ENCODE results near the gene CDCA5.

CDCA5 gene

DNA sequence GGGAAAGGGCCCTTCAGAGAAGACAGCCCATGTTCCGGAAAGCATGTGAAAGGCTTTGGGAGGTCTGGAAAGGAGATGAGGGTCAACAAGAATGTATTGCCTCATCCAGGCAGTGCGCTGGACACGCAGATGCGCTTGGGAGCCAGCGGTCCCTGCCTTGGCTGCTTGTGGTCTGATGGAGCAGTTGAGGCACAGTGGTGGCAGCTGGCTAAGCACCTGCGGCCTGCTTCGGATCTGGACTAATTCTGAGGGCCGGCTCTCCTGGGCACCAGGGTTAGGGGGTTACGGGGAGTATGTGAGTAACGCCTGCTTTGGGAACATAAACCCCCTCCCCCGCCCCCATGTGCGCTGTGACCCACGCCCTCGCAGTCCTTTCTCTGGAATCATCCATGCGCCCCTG lies 23.2 kb upstream of the CDCA5 start:
- no peak for DNase-seq (ENCODE audit: low read depth)

DNA sequence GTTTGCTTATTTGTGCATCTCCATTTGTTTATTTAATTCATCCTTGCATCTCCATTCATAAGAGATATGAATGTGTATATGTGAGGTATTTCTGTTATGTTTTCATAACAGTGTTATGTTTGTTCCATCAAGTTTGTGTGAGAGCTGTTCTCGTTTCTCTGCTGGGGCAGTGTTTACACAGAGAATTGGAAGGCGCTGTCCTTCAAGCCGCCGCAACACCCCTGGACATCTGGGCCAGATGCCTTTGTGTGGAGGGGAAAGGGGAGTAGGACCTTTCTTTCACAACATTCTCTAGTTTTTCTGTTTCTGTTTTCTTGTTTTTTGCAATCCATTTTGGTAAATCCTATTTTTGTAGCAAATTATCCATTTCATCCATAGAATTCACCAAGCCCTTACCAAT lies 20.8 kb upstream of the CDCA5 start:
- DNase-seq (ENCODE audit: low read depth) = no peak

DNA sequence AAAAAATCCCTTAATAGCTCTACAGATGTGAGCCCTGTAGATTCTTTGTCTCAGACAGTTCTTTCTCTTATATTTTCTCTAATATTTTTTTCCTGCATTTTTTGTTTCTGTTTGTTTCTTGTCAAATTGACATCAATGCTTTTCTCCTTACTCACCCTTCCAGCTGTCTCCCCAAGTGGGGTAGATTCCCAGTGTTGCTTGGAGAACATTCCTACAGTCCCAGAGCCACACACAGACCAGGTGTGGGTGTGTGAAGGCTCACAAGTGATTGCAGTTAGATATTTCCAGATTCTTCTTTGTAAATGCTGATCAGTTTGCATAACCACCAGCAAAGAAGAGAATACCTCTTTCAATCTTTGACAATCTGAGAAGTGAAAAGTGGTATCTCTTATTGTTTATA lies 19.6 kb upstream of the CDCA5 start:
- no peak for DNase-seq (ENCODE audit: low read depth)

DNA sequence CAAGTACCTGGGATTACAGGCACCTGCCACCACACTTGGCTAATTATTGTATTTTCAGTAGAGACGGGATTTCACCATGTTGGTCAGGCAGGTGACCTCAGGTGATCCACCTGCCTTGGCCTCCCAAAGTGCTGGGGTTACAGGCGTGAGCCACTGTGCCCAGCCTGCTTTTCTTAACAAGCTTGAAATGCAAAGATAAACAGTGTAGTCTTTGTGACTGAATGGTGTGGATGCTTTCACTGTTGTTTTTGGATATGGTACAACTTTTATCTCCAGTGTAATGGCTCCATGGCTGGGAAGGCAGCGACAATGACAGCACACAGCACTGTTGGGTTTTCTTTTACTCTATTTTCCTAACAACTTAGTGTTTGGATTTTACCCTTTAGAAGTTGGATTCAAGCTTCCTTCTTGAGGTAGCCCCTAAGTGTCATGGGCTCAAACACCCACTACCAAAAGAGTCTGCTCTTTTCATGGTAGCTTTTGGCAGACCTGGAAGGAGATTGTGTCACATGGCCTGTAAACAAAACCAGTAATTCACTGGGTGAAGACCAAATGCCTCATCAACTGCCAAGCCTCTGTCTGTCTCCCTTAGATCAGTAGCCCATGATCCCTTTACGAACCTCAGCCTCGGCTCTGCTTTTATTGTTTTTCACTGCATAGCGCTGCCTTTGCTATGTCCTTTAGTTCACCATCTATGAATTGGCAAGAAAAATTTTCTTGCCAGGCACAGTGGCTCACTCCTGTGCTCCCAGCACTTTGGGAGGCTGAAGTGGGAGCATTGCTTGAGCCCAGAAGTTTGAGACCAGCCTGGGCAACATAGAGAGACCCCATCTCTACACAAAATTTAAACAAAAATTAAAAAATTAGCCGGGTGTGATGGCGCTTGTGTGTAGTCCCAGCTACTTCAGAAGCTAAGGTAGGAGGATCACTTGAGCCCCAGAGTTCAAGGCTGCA lies 18.6 kb upstream of the CDCA5 start:
- no peak for DNase-seq (ENCODE audit: low read depth)

DNA sequence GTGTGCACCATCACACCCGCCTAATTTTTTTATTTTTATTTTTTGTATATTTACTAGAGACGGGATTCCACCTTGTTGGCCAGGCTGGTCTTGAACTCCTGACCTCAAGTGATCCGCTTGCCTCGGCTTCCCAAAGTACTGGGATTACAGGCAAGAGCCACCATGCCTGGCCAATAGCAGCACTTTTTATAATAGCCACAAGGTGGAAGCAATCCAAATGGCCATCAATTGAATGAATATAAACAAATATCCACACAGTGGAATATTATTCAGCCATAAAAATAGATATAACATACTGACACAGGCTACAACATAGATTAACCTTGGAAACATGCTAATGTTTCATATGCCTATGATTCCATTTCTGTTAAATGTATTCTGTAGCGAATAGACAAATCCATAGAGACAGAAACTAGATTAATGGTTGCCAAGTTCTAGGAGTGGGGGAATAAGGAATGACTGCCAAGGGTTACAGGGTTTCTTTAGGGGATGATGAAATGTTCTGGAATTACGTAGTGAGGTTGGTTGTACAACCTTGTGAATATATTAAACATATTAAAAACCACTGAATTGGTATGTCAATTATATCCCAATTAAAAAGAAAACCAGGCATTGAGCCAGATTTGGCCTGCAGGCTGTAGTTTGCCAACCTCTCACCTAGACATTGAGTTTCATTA lies 17.0 kb upstream of the CDCA5 start:
- DNase-seq (ENCODE audit: low read depth) = no peak

DNA sequence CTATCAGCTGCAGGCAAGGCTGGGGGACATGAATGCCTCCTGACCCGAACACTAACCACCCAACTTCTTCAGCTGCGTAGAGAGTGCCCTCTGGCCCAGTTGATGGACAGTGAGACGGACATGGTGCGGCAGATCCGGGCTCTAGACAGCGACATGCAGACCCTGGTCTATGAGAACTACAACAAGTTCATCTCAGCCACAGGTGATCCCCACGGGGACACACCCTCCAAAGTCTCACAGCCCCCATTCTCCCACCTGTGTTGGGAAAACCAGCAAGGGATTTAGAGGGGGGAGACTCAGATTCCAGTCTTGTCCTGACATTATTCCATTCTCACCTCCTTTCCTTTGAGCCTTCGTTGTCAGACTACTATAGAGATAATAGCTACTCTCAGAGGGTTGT lies 13.1 kb upstream of the CDCA5 start:
- no peak for DNase-seq (ENCODE audit: low read depth)

DNA sequence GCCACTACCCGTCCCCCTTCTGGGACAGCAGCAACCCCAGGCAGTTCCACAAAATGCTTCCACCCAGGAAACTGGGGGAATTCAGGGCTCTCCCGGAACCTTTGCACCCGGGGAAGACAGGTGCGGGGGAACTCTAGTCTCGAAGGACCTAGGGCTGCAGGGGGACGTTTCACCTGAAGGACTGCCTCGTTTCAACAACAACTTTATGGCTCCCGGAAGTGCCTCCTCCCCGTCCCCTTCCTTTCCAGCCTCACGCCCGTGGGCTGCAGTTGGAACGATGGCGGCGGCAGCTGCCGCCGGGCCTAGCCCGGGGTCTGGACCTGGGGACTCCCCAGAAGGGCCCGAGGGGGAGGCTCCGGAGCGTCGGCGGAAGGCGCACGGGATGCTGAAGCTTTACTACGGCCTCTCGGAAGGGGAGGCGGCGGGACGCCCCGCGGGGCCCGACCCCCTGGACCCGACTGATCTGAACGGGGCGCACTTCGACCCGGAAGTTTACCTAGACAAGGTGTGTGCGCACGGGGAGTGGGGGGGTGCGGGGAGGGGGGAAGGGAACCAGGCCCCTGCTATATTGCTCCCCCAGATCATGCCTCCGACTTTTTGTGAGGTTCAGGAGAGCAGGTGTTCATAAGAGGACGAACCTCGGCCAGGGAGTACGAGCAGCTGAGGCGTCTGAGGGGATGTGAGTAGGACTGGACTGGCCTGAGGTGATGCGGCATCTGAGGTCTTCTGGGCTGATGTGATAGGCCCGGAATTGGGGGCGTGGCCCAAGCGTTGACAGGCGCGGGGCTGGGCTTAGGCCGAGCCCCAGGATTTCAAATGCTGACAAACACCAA lies 12.3 kb upstream of the CDCA5 start, which contains the start of gene VPS51:
VPS51 (plus strand) TSS at position 241 of the 833 bp plus-strand sequence; CDS start at position 278, 37 bp downstream.
- DNase-seq (ENCODE audit: low read depth) = peak; percentile 68

DNA sequence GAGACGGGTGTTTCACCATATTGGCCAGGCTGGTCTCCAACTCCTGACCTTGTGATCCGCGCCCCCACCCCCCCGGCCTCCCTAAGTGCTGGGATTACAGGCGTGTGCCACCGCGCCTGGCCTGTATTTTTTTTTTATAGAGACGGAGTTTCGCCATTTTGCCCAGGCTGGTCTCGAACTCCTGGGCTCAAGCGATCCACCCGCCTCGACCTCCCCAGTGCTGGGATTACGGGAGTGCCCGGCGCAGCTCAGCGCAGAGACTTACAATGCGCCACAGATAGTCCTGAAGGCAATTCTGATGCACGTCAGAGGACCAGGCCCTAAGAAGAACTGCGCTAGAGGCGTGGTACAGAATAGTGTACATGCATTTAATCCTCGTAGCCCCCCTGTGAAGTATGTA lies 11.6 kb upstream of the CDCA5 start:
- DNase-seq (ENCODE audit: low read depth) = no peak

DNA sequence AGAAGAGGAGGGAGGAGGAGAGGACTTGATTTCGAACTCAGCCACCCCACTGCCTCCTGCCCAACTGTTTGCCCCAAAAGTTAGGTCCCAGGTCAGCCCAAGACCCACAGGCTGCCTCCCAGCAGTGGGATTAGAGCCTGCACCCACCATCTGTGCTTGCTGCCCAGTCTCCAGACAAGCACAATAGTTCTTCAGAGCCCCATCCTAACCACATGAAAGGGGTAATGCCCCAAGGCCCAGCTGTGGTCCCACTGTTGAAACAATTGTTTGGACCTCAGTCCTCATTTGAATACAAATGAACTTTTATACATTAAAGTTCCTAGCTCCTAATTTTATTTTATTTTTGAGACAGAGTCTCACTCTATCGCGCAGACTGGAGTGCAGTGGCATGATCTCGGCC lies 6.8 kb upstream of the CDCA5 start:
- no peak for DNase-seq (ENCODE audit: low read depth)

DNA sequence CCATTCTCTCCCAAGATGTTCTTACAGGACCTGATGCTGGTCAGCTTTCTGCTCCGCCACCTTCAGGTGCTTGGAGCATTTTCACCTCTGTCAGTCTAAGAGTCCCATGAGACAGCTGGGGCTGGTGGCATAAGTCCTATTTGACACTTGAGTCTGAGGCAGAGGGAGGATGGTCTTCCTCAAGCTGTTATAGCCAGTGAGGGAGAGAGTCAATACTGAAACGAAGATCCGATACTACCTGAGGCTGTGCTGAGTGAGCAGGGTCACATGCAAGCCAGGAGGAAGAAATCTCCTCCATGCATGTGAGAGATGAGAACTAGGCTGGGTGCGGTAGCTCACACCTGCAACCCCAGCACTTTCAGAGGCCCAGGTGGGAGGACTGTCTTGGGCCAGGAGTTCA lies 5.8 kb upstream of the CDCA5 start:
- no peak for DNase-seq (ENCODE audit: low read depth)

DNA sequence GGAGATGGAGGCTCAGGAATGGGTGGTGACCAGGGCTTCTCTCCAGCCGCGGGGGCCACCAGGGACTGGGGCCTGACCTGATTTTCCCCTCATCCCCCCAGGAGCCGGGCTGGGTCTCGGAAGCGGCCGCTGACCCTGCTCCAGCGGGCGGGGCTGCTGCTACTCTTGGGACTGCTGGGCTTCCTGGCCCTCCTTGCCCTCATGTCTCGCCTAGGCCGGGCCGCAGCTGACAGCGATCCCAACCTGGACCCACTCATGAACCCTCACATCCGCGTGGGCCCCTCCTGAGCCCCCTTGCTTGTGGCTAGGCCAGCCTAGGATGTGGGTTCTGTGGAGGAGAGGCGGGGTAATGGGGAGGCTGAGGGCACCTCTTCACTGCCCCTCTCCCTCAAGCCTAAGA lies 4.0 kb upstream of the CDCA5 start:
- DNase-seq (ENCODE audit: low read depth) = no peak

DNA sequence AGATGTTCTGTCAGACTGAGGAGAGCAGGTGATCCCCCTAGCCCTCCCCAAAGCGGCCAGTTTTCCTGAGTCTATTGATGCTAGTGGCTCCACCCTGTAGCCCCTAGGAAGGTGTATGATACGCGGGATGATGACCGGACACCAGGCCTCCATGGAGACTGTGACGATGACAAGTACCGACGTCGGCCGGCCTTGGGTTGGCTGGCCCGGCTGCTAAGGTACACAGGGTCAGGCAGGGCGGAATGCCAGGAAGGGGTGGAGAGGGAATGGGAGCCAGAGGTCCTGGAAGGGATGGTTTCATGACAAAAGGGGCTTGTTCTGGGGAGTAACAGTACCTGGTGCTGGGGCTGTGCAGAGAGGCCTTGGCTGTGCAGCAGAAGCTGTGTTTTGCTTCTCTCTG lies 3.4 kb upstream of the CDCA5 start:
- no peak for DNase-seq (ENCODE audit: low read depth)

DNA sequence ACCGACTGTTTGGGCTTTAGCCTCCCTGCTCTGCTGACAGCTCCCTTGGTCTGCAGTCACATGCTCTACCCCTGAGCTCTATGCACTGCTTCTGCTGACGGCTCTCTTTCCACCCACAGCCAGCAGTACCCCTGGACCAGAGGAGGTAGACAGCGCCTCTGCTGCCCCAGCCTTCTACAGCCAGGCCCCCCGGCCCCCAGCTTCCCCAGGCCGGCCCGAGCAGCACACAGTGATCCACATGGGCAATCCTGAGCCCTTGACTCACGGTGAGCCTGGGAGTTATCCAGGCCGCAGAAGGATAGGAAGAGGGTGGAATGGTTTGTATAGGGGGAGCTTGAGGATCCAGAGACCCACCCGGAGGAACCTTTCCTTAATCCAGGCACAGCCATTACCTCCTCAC lies 3.0 kb upstream of the CDCA5 start:
- no peak for DNase-seq (ENCODE audit: low read depth)

DNA sequence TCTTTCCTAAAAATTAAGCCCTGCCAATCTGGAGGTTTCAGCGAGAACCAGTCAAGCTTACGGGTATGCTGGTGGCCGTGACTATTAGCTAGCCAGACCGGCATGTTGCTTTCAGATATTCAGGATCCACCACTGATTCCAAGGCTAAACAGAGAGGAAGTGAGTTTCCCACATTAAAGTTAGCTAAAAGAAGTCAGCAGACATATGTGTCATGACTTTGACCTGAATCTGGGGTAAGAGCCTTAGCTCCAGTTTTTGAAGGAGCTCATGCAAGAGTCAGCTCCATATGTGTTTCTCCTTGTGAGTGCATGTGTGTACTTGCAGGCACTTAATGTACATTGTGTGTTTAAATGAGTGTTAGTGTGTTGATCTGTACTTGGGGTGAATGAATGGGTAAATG lies 1.6 kb upstream of the CDCA5 start:
- DNase-seq (ENCODE audit: low read depth) = no peak

DNA sequence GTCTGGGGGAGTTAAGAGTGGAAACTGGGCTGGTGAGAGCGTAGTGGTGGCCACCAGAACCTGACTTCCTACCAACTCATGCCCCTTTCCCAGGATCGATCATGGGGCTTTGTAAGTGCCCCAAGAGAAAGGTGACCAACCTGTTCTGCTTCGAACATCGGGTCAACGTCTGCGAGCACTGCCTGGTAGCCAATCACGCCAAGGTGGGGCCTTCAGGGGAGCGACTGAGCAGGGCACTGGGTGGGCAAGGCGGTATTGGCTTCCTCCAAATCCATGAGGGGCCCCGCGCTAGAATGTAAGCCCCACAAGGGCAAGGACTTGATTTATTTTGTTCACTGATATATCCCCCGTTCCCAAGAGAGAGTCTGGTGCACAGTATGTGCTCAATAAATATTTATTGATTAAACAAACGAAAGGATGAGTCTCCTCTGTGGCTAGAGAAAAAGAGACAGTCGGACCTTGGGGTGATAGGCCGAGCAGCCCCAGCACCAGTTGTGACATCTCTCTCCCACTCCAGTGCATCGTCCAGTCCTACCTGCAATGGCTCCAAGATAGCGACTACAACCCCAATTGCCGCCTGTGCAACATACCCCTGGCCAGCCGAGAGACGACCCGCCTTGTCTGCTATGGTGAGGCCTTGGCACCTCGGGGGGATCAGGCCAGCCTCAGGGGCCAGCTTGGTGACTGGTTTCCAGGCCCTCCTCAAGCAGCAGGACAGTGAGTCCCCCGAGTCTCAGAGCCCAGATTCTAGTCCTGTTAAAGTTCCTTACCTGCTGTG lies 947 bp upstream of the CDCA5 start:
- no peak for DNase-seq (ENCODE audit: low read depth)

DNA sequence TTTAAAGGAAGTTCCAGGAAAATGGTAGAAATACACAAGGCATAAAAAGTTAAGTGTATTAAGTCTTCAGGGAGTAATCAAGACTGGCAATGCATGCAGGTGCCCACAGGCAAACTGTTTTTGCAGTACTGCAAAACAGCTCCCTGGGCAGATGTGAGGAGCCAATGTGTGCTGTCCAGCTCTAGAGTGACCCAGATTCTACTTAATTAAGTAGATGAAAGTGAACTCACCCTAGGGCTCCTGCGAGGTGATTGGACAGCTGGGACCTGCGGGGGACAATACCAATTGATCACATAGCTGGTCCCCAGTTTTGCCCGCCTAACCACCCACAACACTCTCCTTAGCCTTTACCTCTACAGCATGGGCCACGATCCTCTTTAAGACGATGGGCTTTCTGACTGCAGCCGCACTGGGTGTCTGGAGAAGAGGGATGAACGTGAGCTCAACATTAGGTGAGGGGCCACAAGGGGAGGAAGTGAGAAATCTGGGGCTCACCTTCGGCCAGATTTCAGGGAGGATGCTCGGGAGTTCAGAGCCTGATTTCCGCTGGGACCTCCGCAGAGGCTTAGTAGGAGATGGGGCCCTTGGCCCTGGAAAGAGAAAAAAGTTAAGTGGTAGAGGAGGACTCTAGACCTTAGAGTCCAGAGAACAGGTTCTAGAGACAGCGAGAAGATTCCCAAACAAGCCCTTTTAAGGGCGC lies 556 bp downstream of the CDCA5 start:
- no peak for DNase-seq (ENCODE audit: low read depth)

DNA sequence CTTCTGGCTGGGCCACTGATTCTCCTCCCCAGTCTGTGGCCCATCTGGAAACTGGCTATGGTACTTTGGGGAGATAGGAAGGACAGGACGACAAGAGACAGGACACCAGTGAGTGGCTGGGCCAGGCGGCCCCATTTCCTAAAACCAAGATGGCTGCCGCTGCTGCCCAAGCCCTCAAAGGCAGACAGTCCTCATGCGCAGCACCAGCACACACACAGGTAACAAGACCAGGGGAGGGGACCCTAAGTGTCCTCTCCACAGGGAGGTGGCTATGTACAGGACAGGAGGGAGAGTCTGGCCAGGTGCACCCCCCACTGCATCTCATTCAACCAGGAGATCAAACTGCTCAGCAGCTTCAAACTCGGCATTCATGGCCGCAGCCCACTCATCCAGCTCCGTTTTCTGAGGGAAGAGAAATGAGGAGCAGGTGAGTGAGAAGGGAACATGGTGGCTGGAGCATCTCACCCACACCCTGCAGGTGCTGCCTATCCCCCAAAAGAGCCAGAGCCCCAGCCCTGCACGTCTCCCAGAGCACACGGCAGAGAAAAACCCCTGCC lies 5.0 kb downstream of the CDCA5 start:
- DNase-seq (ENCODE audit: low read depth) = no peak

DNA sequence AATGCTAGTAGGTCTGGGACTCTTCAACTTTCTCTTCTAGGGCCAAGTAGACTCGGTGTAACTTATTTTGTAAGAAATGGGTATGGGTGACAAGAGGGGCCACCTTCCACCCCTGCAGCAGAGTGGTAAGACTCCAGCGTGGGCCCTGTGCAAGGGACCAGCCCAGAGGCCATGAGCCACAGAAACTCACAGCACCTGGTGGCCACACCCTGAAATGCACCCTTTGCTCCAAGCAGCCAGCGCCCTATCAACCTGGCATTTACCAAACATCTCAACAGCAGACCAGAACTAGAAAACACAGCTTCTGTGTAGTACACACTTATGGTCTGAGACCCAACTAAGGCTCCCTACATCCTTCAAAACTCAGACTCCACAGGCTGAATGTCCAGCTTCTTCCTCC lies 5.7 kb downstream of the CDCA5 start:
- peak; percentile 68 for DNase-seq (ENCODE audit: low read depth)

DNA sequence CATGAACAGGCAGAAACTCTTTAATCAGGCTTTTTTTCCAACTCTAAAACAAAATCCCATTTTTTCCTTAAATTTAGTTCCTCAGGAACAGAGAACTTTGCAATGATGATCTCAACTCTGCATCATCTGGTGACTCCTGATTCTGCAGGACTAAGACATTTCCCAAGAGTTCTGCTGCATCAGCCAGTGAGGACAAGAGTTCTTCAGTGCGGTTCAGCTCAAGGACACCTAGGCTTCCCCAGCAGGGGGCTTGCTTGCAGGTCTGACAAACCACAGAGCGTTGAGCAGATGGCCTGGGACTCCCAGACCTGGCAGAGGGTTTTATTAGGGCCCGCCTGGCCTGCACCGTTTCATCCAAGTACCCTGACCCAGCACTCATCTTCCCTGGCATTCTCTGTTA lies 6.4 kb downstream of the CDCA5 start:
- no peak for DNase-seq (ENCODE audit: low read depth)

DNA sequence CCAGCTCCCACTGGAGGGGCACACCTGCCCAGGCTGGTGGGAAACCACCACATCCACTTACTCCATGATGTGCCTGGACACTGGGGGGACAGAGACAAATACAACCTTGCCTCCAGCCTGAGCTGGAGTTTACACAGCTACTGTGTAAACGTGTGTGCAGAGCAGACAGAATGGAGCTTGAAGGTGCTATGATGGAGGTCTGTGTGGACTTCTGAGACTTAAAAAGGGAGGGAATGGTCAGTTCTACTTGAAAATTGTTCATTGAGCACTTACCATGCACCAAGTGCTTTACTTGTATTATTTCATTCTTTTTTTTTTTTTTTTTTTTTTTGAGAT lies 11.2 kb downstream of the CDCA5 start:
- DNase-seq (ENCODE audit: low read depth) = no peak
